ENCODE data around the gene SEC61A1. TPM values are rescaled to one million over a fixed set of nuclear protein-coding genes. Genes with fewer than 3 reads are reported as not detected.

Gene SEC61A1
- total RNA-seq, 1 donor from 2014 or later, result 205 TPM

- no peak overlapping the region for H3K27ac Mint-ChIP-seq
- TF ChIP-seq CTCF (IDR thresholded peaks at IDR 0.05; ENCODE audit: unreplicated experiment), result no peak
- H3K36me3 Mint-ChIP-seq, result peaks cover 20% of the 10 kb centered on the region
- H3K27me3 Mint-ChIP-seq (ENCODE audit: low read depth), result no peaks in the 10 kb centered on the region
- no peak overlapping the region for H3K4me3 Mint-ChIP-seq
- no peak for DNase-seq (ENCODE audit: low spot score in 2 of 2, unreplicated experiment in 2 of 2)
- H3K4me1 Mint-ChIP-seq, result no peaks in the 10 kb centered on the region
- H3K9me3 Mint-ChIP-seq, result no peaks in the 10 kb centered on the region
These were observed 31.2 kb downstream of the SEC61A1 start for GRCh38 chr3:128083396-128083795.

- no peaks in the 10 kb centered on the region for H3K9me3 Mint-ChIP-seq
- no peak for DNase-seq (ENCODE audit: low spot score in 2 of 2, unreplicated experiment in 2 of 2)
- no peaks in the 10 kb centered on the region for H3K27me3 Mint-ChIP-seq (ENCODE audit: low read depth)
- peaks cover 18% of the 10 kb centered on the region for H3K36me3 Mint-ChIP-seq
- no peak overlapping the region for H3K27ac Mint-ChIP-seq
- no peaks in the 10 kb centered on the region for H3K4me1 Mint-ChIP-seq
- no peak overlapping the region for H3K4me3 Mint-ChIP-seq
- TF ChIP-seq CTCF (IDR thresholded peaks at IDR 0.05; ENCODE audit: unreplicated experiment), result no peak
These were observed 31.9 kb downstream of the SEC61A1 start for GRCh38 chr3:128083980-128084674.

DNA sequence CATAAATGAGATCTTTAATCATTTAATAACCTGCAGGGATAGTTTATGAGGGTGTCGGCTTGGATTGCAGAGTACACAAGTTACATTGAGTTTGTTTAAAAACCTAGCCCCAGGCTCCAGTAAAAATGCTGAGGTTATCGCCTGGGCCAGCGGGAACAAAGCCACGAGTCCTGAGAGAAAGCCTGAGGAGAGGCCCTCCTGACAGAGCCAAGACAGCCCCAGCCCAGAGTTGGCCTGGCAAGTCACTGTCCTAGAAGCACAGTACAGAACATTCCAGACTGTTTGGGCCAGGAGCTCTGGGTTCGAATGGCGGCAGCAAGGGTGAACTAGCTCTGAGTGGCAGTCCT lies 32.4 kb downstream of the SEC61A1 start:
- no peak for DNase-seq (ENCODE audit: low spot score in 2 of 2, unreplicated experiment in 2 of 2)
- H3K9me3 Mint-ChIP-seq, result no peaks in the 10 kb centered on the region
- no peak overlapping the region for H3K4me3 Mint-ChIP-seq
- no peaks in the 10 kb centered on the region for H3K4me1 Mint-ChIP-seq
- no peaks in the 10 kb centered on the region for H3K27me3 Mint-ChIP-seq (ENCODE audit: low read depth)
- no peak overlapping the region for H3K27ac Mint-ChIP-seq
- peaks cover 18% of the 10 kb centered on the region for H3K36me3 Mint-ChIP-seq
- no peak for TF ChIP-seq CTCF (IDR thresholded peaks at IDR 0.05; ENCODE audit: unreplicated experiment)

DNA sequence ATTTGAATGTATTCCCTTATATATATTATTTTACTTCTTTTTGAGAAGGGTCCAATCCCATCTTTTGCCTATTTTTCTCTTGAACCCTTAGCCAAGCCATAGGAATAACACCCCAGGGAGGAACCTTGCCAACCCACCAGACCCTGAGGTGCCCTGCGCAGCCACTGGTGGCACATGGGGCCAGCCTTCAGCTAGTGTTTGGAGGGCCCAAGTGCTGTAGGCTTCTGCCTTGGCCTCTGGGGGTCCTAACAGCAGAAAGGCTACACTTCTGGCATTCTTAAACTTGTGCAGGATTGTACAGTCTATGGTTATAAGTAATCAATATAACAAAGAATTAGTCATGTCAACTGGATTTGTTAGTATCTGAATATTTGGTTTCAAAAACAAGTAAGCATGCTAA lies 36.9 kb downstream of the SEC61A1 start:
- no peak for TF ChIP-seq CTCF (IDR thresholded peaks at IDR 0.05; ENCODE audit: unreplicated experiment)
- H3K27ac Mint-ChIP-seq, result no peak overlapping the region
- peaks cover 17% of the 10 kb centered on the region for H3K36me3 Mint-ChIP-seq
- no peak overlapping the region for H3K4me3 Mint-ChIP-seq
- H3K27me3 Mint-ChIP-seq (ENCODE audit: low read depth), result no peaks in the 10 kb centered on the region
- H3K4me1 Mint-ChIP-seq, result no peaks in the 10 kb centered on the region
- H3K9me3 Mint-ChIP-seq, result no peaks in the 10 kb centered on the region
- no peak for DNase-seq (ENCODE audit: low spot score in 2 of 2, unreplicated experiment in 2 of 2)

- no peak overlapping the region for H3K4me3 Mint-ChIP-seq
- no peak for DNase-seq (ENCODE audit: low spot score in 2 of 2, unreplicated experiment in 2 of 2)
- no peak overlapping the region for H3K27ac Mint-ChIP-seq
- H3K36me3 Mint-ChIP-seq, result peaks cover 15% of the 10 kb centered on the region
- H3K9me3 Mint-ChIP-seq, result no peaks in the 10 kb centered on the region
- no peaks in the 10 kb centered on the region for H3K27me3 Mint-ChIP-seq (ENCODE audit: low read depth)
- TF ChIP-seq CTCF (IDR thresholded peaks at IDR 0.05; ENCODE audit: unreplicated experiment), result no peak
- peaks cover 4% of the 10 kb centered on the region for H3K4me1 Mint-ChIP-seq
These were observed 39.3 kb downstream of the SEC61A1 start for GRCh38 chr3:128091586-128091985.
